NCI-H2227 (cell line): ENCODE results near the gene MSH5.
A peak's percentile ranks its signal among the peaks of the same experiment; 100 is the strongest.
"Not testable (repeated sequence)": the region's sequence is repeated elsewhere in the genome, so short reads cannot be mapped to it uniquely, and the experiment has no call there.

Experiments
- DNase-seq: peaks from one replicate; lab custom pipeline; 2025; ENCODE audit not compliant: unreplicated experiment; lab: John Stamatoyannopoulos, UW

Gene MSH5

GRCh38 chr6:31739639-31740396 is at the start of gene MSH5:
Gene MSH5, plus strand, starts transcription at chr6:31740005. Its CDS starts 462 bp downstream, at chr6:31740467.
- peak; percentile 100 for DNase-seq

DNA sequence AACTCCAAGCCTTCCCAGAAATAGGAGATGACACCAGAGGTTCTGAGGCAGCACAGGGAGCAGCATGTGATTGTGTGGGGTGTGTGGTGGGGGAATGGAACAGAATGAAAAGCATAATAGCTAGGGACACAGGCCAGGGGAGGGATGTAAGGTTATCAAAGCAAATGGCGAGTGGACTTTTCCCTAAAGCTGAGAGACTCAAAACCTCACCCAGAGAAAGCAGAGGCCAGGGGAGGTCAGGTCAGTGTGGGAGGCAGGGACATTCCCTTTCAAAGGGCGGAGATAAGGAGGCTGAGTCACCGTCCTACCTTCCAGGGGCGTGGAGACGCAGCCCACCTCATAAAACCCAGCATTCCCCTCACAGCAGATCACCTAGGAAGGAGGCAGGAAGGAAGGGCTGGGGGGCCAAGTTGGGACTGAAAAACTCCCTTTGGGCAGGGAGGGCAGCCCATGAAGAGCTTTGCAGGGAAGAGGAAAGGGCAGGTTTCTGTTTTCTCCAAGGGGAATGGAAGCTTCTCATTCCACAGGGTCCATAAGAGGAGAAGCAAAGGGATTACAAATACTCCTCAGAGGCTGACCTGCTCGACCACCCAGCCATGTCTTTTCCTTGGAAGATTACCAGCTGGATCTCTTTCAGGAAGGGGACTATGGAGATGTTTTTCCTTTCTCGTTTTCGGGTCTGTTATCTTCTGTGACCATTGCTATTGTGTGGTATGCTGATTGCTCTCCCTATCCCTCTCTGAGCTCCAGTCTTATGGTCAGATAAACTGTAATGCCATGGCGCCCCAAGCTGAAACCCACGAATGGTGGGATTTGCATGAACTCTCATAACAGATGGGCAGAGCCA is 49.4 kb upstream of the MSH5 start:
- DNase-seq = no peak

GRCh38 chr6:31691078-31691463 is 48.7 kb upstream of the MSH5 start:
- no peak for DNase-seq

DNA sequence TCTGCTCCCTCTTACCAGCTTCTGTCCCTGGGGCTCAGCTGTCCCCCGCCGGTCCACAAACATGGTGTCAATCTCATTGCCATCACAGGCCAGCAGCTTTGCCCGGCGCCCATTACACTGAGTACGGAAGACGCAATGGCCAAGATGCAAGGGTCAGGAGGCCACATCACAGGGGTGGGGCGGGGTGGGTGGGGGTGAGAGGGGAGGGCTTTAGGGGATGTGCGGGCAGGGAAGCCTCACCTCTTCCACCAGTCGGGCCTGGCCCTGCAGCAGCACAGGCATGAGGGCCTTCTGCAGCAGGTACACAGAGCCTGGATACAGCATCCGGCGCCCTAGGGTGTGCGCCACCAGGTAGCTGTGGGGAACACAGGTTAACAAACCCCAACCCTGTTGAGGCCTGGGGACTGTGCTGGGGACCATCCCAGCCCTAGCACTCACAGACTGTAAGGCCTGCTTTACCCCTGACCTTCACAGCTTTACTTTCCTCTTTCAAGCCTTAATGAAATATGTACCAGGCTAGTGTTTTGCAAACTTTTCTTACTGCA is 48.2 kb upstream of the MSH5 start:
- DNase-seq = no peak

DNA sequence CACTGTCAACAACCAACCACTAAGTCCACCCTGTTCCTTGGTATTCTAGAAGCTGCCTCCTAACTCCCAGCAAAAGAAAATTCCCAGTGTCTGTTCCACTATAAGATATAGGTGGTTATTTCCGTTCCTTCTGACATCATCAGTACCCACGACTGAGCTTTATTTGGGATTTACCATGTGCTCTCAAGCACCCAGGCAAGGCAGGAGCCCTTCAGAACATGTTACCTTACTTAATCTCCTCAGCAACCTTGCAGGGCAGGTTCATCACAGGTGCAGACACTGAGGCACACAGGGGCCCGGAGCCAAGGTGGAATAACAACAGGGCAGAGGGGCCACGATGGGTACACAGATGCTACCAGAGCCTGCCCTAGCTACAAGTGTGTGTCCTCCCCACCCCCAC is 47.5 kb upstream of the MSH5 start:
- DNase-seq = no peak

- DNase-seq = no peak
These were observed 46.9 kb upstream of the MSH5 start for GRCh38 chr6:31692886-31693285.

DNA sequence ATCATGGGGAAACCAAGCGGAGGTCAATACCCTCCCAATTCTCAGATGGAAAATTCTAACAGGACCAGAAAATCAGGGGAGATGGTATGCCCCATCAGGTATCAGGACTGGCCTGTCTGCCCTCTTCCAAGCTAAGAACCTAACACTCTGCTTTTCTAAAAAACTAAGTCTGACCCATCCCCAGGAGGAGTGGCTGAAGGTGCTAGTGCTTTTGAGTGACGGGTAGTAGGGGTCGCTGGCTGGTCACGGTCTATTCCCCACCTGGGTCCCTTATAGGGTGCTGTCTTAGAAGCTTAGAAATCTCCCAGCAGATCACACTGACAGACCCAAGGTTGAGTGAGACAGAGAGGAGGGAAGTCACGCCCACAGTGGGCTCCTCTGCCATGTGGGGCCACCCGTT is 46.3 kb upstream of the MSH5 start:
- no peak for DNase-seq

GRCh38 chr6:31697555-31697954 is 42.2 kb upstream of the MSH5 start:
- DNase-seq = no peak

DNA sequence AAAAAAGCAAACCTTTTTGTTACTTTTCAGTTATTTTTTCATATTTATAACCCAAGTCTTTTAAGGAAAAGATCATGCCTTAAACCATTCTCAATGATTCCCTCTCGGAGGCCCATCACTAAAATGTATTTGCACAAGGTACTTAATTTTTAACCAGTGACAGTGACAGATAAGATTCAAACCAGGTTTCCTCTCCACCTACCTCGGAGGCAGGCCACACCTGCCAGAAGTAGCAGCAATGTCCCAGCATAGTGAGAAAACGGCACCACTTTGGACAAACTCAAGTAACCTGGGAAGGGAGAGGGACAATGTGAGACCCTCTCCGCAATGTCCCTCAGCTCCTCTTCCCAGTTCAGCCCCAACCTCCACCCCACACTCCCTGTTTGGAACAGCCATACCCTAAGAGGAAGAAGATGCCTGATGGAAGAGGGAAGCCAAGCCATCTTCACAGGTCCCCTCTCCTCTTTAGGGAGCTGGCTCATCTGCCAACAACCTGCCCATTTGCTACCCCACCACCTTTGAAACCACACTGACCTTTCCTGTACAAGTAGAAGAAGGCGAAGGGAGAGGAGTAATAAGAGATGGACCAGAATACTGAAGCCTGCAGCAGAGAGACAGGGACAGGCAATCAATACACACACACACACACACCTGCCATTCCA is 38.9 kb upstream of the MSH5 start:
- no peak for DNase-seq

DNA sequence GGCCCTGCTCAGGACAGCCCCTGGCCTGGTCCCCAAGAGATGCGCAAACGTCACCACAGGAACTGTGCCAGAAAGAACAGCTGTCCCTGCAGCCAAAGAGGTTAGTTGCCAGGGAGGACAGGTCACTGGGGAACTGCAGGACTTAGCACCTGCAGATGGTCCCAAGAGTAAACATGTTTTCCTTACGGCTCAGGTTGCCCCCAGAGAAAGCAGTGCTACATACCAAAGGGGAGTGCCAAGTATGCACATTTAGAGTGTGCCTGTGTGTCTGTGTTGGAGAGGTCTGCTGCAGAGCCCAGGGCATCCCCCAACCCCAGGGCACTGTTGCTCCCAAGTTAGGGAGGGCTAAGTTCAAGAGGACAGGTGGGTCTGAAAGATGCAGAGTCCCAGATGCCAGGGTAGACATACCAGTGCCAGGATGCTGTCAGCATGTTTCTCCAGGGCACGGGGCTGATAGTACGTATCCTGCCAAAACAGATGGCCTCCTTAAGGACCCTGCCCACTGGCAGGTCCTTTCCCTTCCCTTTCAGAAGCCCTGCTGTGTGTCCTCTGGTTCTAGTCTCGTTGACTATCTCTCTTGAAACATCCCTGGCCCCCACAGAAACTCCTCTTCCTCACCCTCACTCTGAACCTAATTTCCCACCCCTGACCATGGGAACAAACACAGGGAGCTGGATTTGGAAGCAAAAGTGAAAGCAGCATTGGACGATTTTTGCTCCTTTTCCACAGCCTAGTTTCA is 38.0 kb upstream of the MSH5 start:
- DNase-seq = no peak

DNA sequence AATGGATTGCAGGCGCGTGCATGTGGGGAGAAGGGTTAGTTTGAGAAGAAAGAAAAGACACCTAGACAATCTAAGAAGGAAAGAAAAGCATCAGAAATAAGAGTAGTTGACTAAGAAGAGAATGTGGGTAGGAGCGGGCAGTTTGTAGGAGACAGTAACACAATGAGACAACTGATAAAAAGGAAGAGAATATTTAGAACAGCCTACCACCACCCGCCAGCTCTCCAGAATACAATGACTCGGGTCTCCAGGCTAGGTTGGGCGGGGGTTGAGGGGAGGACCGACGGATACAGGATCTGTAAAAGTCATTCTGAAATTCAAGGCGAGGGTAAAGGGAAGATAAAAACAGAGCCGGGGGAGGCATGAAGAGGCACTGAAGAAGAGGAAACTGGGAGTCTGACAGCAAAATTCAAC is 37.4 kb upstream of the MSH5 start:
- no peak for DNase-seq

DNA sequence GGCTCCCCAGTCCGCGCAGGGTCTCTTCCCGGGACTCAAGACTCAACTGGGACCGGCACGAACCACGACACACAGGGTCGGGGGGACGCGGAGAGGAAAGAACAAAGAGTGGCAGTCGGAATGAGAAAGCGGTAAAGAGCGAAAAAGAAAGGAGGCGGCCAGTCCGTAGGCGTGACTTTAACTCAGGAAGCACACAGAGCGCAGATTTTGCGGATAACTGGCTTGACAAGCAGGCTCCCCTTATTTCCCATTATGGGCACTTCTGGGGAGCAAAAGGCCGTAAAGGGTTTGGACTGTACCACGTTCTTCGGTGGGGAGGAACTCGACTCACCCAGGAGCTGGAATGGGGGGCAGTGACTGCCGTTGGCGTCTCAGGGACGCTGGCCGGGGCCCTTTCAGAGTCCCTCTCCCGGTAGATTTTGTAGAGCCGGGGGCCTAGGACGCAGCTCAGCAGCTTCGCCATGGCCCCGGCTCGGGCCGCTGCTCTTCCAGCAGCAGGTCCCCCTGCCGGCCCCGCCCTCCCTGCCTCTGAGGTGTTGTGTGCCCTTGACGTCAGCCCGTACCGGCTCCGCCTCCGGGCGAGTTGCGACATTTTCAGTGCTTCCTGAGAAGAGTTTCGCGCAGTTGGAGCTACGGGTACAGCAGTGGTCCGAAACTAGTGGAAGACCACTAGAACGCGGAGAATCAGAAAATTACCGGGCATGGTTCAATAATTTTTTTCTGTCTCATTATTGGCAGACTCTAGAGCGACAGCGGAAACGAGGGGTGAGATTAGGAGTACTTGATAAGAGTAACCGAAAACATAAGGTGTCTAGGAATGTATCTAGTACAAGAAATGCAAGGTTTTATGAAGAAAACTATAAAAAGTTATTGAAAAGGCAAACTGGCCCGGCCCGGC is 36.7 kb upstream of the MSH5 start, which contains the start of gene ABHD16A:
Gene ABHD16A, minus strand, starts transcription at position 506 of the 898 bp plus-strand sequence. Its CDS starts 43 bp downstream, at position 463.
- peak; percentile 98 for DNase-seq

DNA sequence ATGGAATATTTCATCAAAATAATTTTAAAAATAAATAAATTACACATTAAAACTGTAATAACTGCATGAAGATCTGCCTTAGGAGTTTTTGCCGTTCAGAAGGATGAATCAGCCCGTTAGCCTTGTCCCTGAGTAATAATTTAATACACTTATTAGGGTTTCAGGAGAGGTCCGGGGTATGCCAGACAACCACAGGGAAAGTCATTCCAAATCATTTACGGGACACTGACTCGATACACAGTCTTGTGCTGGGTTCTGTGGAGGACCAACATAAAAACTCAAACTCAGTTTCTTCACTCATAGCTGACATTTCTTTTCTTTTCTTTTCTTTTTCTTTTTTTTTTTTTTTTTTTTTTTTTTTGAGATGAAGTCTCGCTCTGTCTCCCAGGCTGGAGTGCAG is 33.9 kb upstream of the MSH5 start:
- DNase-seq = no peak

DNA sequence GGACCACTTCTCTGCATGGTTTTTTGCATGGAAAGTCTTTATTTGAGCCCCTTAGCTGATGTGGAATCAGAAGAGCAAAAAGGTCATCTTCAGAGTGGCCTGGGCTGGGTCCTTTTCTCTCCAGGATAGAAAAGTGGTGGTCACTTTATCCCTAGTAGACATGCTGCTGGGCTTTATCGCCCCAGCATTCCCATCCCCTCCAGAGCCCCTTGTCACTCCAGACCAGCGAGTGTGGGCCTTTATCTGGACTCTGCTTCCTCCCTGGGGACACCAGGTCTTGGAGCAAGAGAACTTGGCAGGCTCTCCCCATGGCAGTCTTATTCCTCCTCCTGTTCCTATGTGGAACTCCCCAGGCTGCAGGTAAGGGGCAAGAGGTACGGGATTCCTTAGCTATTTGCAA is 33.2 kb upstream of the MSH5 start, which contains the start of gene LY6G6F:
Gene LY6G6F, plus strand, starts transcription at position 268 of the 400 bp plus-strand sequence. Its CDS starts 41 bp downstream, at position 309.
- DNase-seq = no peak

- DNase-seq = no peak
These were observed 32.1 kb upstream of the MSH5 start for GRCh38 chr6:31707701-31708100.

DNA sequence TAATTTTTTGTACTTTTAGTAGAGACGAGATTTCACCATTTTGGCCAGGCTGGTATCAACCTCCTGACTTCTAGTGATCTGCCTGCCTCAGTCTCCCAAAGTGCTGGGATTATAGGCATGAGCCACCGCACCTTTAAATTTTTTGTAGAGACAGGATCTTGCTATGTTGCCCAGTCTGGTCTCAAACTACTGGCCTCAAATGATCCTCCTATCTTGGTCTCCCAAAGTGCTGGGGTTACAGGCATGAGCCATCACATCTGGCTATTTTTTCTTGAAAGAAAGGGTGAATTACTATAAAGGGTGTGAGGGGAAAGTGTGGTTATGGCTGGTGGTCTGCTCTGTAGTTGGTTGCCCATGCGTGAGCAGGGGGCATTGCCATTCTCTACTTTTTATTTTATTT is 31.6 kb upstream of the MSH5 start:
- DNase-seq = no peak

- not testable (repeated sequence) for DNase-seq
These were observed 30.6 kb upstream of the MSH5 start for GRCh38 chr6:31709157-31709556.

GRCh38 chr6:31710523-31711219 is 29.1 kb upstream of the MSH5 start:
- DNase-seq = no peak

DNA sequence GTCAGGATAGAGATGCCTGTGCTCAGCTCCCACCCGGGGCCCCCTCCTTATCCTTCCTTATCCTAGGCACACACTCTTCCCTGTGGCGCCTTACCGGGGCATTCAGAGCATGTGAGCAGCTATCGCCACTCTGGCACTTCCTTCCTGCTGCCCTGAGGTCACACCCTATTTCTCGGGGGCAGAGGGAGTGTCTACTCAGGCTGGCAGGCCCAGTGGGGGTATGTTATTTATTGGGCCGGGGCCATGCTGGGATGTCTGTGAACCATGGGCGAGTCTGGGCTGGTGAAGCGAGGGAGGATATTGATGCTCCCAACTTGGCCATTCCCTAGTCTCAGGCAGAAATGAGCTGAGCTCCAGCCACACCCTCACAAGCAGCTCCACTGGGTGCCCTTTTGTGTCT is 28.6 kb upstream of the MSH5 start:
- DNase-seq = no peak
